GM21723 (cell line): ENCODE results near the gene MRGPRG.

Experiments
- ATAC-seq: cut with Tn5 transposase; IDR thresholded peaks from one replicate; pipeline ENCODE4 v1.9.1; 2021; ENCODE audit warnings: mild to moderate bottlenecking, moderate library complexity; ENCODE audit not compliant: unreplicated experiment

The MRGPRG gene

GRCh38 chr11:3196161-3197043 is 22.2 kb downstream of the MRGPRG start:
- ATAC-seq = no peak

DNA sequence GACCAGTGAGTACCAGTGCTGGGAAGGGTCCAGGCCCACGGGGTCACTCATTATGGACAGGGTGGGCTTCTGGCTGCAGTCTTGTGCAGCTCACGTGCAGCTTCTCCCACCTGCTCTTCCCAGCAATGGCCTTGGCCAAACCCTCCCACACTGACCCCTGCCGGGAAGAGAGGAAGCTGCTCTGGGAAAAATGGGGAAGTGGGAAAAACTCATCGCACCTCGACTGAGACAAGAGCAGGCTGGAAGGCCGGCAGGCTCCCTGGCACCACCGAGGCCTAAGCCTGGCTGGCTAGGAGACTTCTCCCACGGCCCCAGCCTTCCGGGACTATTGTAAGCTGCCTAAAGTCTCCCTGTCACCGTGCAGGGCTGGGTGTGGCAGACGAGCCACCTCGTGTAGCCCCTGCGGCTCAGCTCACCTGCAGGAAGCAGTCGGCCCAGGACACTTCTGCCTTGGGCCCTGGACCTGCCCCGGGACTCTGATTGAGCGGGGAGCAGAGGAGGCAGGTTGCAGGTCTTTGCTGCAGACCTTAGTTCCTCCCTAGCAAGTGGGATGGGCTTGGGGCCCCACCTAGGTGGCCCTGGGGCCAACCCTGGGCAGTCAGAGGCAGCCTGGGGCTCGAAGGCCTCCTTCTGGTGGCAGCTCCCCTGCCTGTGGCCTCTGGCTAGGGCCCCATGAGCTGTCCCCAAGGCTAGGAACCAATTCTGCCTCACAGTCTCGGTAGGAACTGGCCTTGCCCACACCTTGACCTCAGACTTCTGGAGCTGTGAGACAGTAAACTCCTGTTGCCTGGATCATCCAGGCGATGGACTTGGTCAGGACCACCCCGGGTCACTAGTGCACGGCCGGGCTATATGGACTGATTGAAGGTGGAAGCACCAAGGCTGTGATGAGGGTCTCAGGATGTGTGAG is 23.1 kb downstream of the MRGPRG start:
- ATAC-seq = no peak

- ATAC-seq = no peak
Measured at GRCh38 chr11:3194016-3194816, 24.4 kb downstream of the MRGPRG start.

GRCh38 chr11:3193373-3194015 is 25.1 kb downstream of the MRGPRG start:
- ATAC-seq = no peak

- ATAC-seq = no peak
Measured at GRCh38 chr11:3192511-3193372, 25.9 kb downstream of the MRGPRG start.

GRCh38 chr11:3191586-3192324 is 26.9 kb downstream of the MRGPRG start:
- no peak for ATAC-seq

- no peak for ATAC-seq
Measured at GRCh38 chr11:3190600-3190999, 28.0 kb downstream of the MRGPRG start.

DNA sequence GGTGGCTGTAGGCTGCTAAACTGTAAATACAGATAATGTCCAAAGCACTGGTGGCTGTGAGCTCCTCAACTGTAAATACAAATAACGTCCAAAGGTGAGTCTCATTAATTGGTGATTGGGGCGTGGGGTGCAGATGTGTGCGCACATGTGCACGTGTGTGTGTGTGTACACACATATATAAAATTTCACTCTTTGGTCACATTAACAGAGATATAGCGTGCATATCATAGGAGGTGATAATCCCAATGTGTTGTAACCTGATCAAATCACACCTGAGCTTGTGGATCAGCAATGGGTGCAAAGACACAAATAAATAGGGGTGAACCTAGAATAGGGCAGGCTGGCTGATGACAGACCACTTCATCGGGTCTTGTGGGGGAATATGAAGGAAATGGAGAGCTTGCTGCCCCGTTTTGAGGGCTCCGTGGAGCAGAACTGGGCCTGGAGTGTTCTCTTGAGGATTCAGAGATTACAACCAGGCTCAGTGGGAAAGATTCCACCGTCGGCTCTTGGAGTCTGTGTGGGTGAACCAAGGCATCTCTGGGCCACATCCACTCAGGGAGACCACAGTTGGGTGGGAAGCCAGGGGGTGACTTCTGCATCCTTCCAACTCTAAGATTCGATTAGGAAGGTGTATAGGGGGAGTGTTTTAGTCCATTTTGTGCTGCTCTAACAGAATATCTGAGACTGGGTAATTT is 28.6 kb downstream of the MRGPRG start:
- ATAC-seq = no peak

- no peak for ATAC-seq
Measured at GRCh38 chr11:3189196-3189843, 29.3 kb downstream of the MRGPRG start.

GRCh38 chr11:3188496-3189195 is 30.0 kb downstream of the MRGPRG start:
- ATAC-seq = no peak

DNA sequence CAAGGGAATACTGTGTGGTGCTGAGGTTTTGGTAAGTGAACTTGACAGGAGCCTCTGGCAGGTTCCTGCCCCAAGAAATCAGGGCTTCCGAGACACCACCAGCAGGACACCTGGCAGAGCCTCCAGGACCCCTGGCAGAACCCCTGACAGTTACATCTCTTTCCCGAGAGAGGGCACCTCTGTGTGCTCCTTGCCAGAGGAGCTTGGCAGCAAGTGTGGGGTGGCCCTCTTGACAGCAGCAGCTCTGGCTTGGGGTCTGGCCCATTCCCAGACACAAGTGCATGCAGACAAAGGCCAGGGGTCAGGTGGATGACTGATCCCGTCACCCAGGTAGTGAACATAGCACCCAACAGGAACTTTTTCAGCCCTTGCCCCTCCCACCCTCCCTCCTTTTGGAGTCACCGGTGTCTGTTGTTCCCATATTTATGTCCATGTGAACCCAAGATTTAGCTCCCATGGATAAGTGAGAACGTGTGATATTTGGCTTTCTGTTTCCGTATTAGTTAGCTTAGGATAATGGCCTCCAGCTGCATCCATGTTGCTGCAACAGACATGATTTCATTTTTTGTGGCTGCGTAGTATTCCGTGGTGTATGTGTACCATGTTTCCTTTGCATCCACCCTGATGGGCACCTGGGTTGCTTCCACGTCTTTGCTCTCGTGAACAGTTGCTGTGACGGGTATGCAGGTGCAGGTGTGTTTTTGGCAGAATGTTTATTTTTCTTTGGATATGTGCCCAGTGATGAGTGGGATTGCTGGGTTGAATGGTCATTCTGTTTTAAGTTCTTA is 32.3 kb downstream of the MRGPRG start:
- no peak for ATAC-seq

GRCh38 chr11:3184732-3185347 is 33.8 kb downstream of the MRGPRG start:
- no peak for ATAC-seq

DNA sequence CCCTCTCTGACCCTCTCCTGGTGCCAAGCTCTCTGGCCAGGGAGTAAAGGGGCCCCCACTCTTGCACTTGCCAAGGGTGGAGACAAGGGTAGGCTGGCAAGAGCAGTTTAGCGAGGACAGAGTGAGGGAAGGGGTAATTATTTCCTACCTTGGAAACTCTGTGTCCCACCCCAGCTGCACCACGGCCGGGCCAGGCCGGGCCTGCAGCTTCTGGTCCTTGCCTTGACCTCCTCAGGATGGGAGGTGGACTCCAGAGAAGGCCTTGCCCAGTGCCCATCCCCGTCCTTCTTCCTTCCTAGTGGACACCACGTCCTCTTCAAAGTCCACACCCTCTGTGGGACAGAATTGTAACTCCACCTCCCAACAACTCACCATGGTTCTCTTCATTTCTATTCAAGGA is 35.1 kb downstream of the MRGPRG start:
- ATAC-seq = no peak

DNA sequence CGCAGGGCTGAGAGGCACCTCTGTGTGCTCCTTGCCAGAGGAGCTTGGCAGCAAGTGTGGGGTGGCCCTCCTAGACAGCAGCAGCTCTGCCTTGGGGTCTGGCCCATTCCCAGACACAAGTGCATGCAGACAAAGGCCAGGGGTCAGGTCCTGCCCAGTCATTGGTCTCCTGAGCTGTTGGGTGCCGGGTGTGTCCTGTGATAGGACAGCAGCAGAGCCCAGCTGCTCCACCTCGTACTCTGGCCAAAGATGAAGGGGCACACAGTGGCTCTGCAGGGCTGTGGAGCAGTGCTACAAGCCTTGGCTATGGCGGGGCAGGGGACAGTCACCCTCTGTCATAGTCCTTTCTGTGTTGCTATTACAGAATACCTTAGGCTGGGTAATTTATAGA is 36.2 kb downstream of the MRGPRG start:
- no peak for ATAC-seq

GRCh38 chr11:3181725-3182461 is 36.7 kb downstream of the MRGPRG start:
- no peak for ATAC-seq
